HG02759 (cell line): ENCODE results near the gene ADAMTS3.
"Not testable (repeated sequence)": the region's sequence is repeated elsewhere in the genome, so short reads cannot be mapped to it uniquely, and the experiment has no call there.

Source experiments
- ATAC-seq: cut with Tn5 transposase; IDR thresholded peaks from one replicate; pipeline ENCODE4 v1.9.1; 2021; ENCODE audit warnings: mild to moderate bottlenecking, moderate library complexity; ENCODE audit not compliant: unreplicated experiment

The ADAMTS3 gene

GRCh38 chr4:72484981-72485380 lies 84.0 kb downstream of the ADAMTS3 start:
- ATAC-seq: no peak

GRCh38 chr4:72473434-72473900 lies 95.6 kb downstream of the ADAMTS3 start:
- no peak for ATAC-seq

- no peak for ATAC-seq
These were observed 97.2 kb downstream of the ADAMTS3 start for GRCh38 chr4:72471816-72472215.

- ATAC-seq: no peak
These were observed 100.0 kb downstream of the ADAMTS3 start for GRCh38 chr4:72468904-72469502.

GRCh38 chr4:72467633-72468032 lies 101.4 kb downstream of the ADAMTS3 start:
- no peak for ATAC-seq

- no peak for ATAC-seq
These were observed 105.3 kb downstream of the ADAMTS3 start for GRCh38 chr4:72463724-72464123.

- no peak for ATAC-seq
These were observed 111.9 kb downstream of the ADAMTS3 start for GRCh38 chr4:72457158-72457557.

- no peak for ATAC-seq
These were observed 117.7 kb downstream of the ADAMTS3 start for GRCh38 chr4:72451349-72451748.

- ATAC-seq: no peak
These were observed 119.3 kb downstream of the ADAMTS3 start for GRCh38 chr4:72449705-72450104.

GRCh38 chr4:72448231-72448630 lies 120.8 kb downstream of the ADAMTS3 start:
- no peak for ATAC-seq

GRCh38 chr4:72446353-72447055 lies 122.5 kb downstream of the ADAMTS3 start:
- no peak for ATAC-seq

GRCh38 chr4:72444092-72444491 lies 124.9 kb downstream of the ADAMTS3 start:
- ATAC-seq: no peak

GRCh38 chr4:72442715-72443114 lies 126.3 kb downstream of the ADAMTS3 start:
- no peak for ATAC-seq

GRCh38 chr4:72442147-72442546 lies 126.9 kb downstream of the ADAMTS3 start:
- ATAC-seq: no peak

- ATAC-seq: no peak
These were observed 128.6 kb downstream of the ADAMTS3 start for GRCh38 chr4:72440386-72440785.

- ATAC-seq: no peak
These were observed 136.0 kb downstream of the ADAMTS3 start for GRCh38 chr4:72432975-72433374.

- ATAC-seq: no peak
These were observed 136.7 kb downstream of the ADAMTS3 start for GRCh38 chr4:72432282-72432681.

GRCh38 chr4:72430988-72431387 lies 138.0 kb downstream of the ADAMTS3 start:
- no peak for ATAC-seq

- no peak for ATAC-seq
These were observed 139.0 kb downstream of the ADAMTS3 start for GRCh38 chr4:72430050-72430449.

GRCh38 chr4:72429397-72429889 lies 139.6 kb downstream of the ADAMTS3 start:
- no peak for ATAC-seq

- ATAC-seq: no peak
These were observed 142.0 kb downstream of the ADAMTS3 start for GRCh38 chr4:72427057-72427456.

- ATAC-seq: not testable (repeated sequence)
These were observed 143.1 kb downstream of the ADAMTS3 start for GRCh38 chr4:72425908-72426307.
